Thoracic aorta (tissue), 2 donors: ENCODE data around the gene RHOBTB3. TPM values are rescaled to one million over a fixed set of nuclear protein-coding genes. Genes with fewer than 3 reads are reported as not detected.

Experiments used
- ATAC-seq: fragments of 150-250 bp; one replicate; pipeline ENCODE4 v1.8.0; 2017; ENCODE audit warnings: low read depth; ENCODE audit not compliant: insufficient number of reproducible peaks, low FRiP score
- DNase-seq: peaks from one replicate; pipeline ENCODE4 v3.0.0-alpha.2; 2020; ENCODE audit warnings: low spot score
- H3K27ac ChIP-seq, 2 donors: fragments of 200-600 bp; sonication (generic); 1 replicate in 1 of 2; 2 replicates in 1 of 2; pipeline ENCODE4 v1.5.1; 2016; ENCODE audit warnings: mild to moderate bottlenecking in 2 of 2, moderate library complexity in 2 of 2
- H3K27me3 ChIP-seq: fragments of 200-600 bp; sonication (generic); replicated peaks from 2 replicates; pipeline ENCODE4 v1.6.0; 2016; ENCODE audit warnings: mild to moderate bottlenecking; ENCODE audit not compliant: insufficient read depth
- H3K36me3 ChIP-seq: fragments of 200-600 bp; sonication (generic); one replicate; pipeline ENCODE4 v1.5.1; 2016
- H3K4me1 ChIP-seq, 2 donors: fragments of 200-600 bp; sonication (generic); 1 replicate in 1 of 2; 2 replicates in 1 of 2; pipeline versions ENCODE4 v1.5.1 to v1.6.0; 2016; ENCODE audit warnings: low read depth in 2 of 2, mild to moderate bottlenecking in 1 of 2; ENCODE audit not compliant: control insufficient read depth in 1 of 2
- H3K4me3 ChIP-seq: fragments of 200-600 bp; sonication (generic); 2 replicates; pipeline ENCODE4 v1.5.1; 2016; ENCODE audit warnings: mild to moderate bottlenecking
- H3K9me3 ChIP-seq: fragments of 200-600 bp; sonication (generic); 2 replicates; pipeline ENCODE4 v1.5.1; 2016
- total RNA-seq, 2 donors: library from RNA; depleted of rRNA; stranded (reverse); fragments of >200 nt; gene quantifications; one replicate each; pipeline versions ENCODE4 v1.1.0 to v1.2.3, GENCODE V29; 2016
- TF ChIP-seq, protein P1 (sequence below): fragments of 200-600 bp; sonication (generic); IDR thresholded peaks from one replicate; pipeline ENCODE4 v1.5.1; 2019; ENCODE audit warnings: antibody characterized with exemption

The RHOBTB3 gene
- total RNA-seq, 2 donors from 2014 or later = 34.1 to 71.2 TPM

DNA sequence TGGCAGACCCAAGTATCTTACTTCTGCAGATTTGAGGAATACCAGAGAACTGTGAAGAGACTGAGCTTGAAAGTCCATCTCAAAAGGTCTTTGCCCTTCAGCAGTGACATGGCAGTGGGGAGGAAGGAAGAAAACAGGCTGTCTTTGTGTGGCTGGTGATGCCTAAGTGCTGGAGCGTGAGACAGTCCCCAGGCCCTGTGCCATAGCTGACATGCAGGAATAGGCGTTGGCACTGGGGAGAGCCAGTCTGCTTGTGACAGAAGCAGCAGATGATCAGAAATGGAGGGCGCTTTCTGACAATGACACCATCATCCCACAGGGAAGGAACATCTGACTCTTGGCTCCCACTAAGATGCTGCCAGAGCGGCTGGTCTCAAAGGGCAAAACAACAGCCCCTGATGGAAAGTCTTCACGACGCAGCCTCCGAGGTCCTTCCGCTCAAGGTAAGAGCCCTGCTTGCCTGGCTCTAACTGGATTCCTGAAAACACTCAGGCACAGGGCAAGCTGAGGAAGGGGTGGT is 106.9 kb downstream of the RHOBTB3 start:
- TF ChIP-seq, protein P1, sequence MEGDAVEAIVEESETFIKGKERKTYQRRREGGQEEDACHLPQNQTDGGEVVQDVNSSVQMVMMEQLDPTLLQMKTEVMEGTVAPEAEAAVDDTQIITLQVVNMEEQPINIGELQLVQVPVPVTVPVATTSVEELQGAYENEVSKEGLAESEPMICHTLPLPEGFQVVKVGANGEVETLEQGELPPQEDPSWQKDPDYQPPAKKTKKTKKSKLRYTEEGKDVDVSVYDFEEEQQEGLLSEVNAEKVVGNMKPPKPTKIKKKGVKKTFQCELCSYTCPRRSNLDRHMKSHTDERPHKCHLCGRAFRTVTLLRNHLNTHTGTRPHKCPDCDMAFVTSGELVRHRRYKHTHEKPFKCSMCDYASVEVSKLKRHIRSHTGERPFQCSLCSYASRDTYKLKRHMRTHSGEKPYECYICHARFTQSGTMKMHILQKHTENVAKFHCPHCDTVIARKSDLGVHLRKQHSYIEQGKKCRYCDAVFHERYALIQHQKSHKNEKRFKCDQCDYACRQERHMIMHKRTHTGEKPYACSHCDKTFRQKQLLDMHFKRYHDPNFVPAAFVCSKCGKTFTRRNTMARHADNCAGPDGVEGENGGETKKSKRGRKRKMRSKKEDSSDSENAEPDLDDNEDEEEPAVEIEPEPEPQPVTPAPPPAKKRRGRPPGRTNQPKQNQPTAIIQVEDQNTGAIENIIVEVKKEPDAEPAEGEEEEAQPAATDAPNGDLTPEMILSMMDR = no peak
- no peak overlapping the region for H3K4me3 ChIP-seq
- no peak for ATAC-seq
- H3K4me1 ChIP-seq = peaks cover 13 to 42% of the 10 kb centered on the region in 2 donors
- H3K27me3 ChIP-seq = no peaks in the 10 kb centered on the region
- no peaks in the 10 kb centered on the region for H3K9me3 ChIP-seq
- no peak overlapping the region for H3K27ac ChIP-seq
- no peaks in the 10 kb centered on the region for H3K36me3 ChIP-seq
- DNase-seq = no peak

DNA sequence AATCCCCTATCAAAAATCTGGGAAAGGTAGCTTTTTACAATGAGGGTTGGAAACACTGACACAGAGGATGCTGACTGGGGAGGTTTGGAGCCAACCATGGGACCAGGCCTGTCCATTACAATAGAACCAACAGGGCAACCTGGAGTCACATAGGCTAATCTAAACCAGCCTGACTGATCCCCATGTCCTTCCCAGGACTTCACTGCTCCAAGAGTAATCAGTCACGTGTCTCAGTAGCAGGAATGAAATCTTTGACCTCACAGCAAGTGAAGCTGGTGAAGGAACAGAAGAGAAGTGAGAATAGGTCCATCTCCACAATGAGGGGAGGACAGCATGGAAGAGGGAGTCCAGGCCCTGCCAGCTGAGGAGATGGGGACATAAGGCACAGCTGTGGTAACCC is 107.4 kb downstream of the RHOBTB3 start:
- DNase-seq (no peak), ATAC-seq (no peak)
- Histone ChIP-seq H3K36me3 (no peaks in the 10 kb centered on the region), H3K27ac (no peak overlapping the region), H3K4me1 (peaks cover 17 to 45% of the 10 kb centered on the region in 2 donors), H3K9me3 (no peaks in the 10 kb centered on the region), H3K27me3 (no peaks in the 10 kb centered on the region), H3K4me3 (no peak overlapping the region)
- TF ChIP-seq, protein P1 = no peak

- no peak overlapping the region for H3K4me3 ChIP-seq
- no peaks in the 10 kb centered on the region for H3K27me3 ChIP-seq
- H3K36me3 ChIP-seq = no peaks in the 10 kb centered on the region
- no peak for ATAC-seq
- DNase-seq = no peak
- no peaks in the 10 kb centered on the region for H3K9me3 ChIP-seq
- TF ChIP-seq, protein P1 = no peak
- peaks cover 17 to 44% of the 10 kb centered on the region in 2 donors for H3K4me1 ChIP-seq
- H3K27ac ChIP-seq = no peak overlapping the region
These were observed 108.5 kb downstream of the RHOBTB3 start for GRCh38 chr5:95839658-95840057.

DNA sequence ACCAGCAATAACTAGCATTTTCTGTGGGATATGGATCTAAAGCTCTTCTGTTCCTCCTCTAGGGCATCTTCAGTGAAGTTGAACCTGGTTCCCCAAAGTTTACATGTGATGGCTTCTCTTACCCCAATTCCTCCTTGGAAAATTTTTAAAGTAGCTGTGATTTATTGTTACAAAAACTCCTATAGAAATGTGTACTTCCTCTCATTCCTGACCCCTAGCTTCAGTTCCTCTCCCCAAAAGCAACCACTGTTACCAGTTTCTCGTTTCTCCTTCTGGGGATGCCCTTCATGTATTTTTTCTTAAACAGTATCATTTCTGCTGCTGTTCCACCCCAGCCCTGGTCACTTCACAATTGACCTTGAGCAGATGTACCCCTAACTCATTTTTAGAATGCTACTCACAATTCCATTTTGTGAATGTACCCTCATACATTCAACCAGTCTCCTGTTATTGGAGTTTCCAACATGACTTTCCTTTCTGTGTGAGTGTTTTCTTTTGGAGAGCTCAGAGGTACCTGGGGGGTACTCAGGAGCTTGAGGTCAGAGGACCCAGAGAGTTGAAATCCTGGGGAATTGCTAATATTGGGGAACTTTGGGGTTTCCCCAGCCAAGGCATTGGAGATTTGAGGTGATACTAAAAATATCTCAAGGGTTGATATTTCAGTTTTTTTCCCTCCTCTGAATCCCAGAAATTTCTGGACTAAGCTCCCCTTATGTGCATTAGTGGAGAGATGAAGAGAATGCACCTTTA is 110.0 kb downstream of the RHOBTB3 start:
- DNase-seq (no peak), ATAC-seq (no peak)
- peak overlapping the region in 1 of 2 donors; percentile 24 for H3K27ac ChIP-seq
- peaks cover 11 to 37% of the 10 kb centered on the region in 2 donors for H3K4me1 ChIP-seq
- no peaks in the 10 kb centered on the region for H3K36me3 ChIP-seq
- TF ChIP-seq, protein P1 = no peak
- no peaks in the 10 kb centered on the region for H3K27me3 ChIP-seq
- H3K9me3 ChIP-seq = no peaks in the 10 kb centered on the region
- H3K4me3 ChIP-seq = no peak overlapping the region

DNA sequence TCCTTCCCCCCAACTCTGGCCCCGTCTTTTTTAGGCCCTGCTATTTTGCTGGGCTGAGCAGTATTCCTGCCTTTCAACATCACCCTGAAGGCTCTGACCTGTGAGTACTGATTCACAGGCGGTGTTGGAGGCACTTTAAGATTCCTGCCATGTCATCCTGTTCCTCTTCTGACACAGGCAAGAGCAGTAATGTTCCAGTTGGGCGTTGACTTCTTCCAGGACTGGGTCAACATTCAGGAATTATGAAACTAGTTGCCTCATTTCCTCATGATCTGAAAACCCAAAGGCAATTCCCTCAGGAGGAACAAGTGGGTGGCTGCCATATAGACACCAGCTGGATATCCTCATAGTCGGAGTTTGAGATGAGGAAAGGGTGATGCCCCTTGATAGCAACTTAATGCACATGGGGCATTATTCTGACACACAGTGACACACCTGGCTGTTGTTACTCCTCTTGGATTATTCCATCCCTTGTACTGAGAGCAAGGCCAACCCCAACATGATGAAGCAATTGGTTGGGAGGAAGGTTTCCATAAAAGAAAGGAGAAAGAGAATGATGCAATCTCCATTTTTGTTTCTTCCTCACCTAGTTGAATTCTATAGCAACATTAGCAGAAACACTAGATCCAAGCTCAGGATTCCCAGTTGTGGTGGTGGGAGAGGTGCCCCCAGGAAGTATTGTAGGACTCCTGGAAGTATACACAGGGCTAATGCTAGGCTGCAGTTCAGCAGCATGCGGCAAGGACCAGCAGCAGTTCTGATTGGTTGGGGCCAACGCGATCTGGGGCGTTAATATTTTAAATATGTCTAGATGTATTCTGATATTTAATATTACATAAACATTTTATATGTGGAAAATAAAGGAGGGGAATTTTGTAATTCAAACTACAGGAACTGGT is 111.0 kb downstream of the RHOBTB3 start:
- Histone ChIP-seq H3K27ac (peak overlapping the region in 1 of 2 donors; percentile 44), H3K36me3 (no peaks in the 10 kb centered on the region), H3K4me1 (peaks cover 11 to 34% of the 10 kb centered on the region in 2 donors), H3K27me3 (no peaks in the 10 kb centered on the region), H3K9me3 (no peaks in the 10 kb centered on the region), H3K4me3 (no peak overlapping the region)
- TF ChIP-seq, protein P1 = no peak
- DNase-seq = no peak
- peak; percentile 56 for ATAC-seq
